ENCODE measurements around the gene ID1.

- TF ChIP-seq POLR2A (IDR thresholded peaks at IDR 0.05; ENCODE audit: low read length) (no peak), CTCF (IDR thresholded peaks at IDR 0.05) (no peak)
Measured at GRCh38 chr20:31632548-31633338, 27.7 kb downstream of the ID1 start.

Measured in A549 (cell line).